Measurements from ENCODE around the gene AKAP6.

DNA sequence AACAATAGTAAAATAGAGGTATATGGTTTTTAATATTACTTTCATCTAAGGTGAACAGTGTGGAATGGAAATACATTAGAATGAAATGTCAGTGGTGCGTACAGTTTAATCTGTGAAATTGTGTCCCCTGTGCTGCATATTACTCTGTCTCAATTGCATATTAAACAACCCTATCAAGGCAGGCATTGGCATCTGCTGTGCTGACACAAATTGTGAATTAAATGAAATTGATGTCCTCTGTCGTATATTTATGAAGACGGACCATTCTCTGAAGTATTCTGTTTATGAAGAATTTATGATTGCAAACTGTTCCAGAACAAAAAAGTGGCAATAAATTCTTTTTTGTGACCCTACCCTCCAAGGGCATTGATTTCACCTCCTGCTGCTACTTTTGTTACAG is 405.2 kb downstream of the AKAP6 start:
- TF ChIP-seq, protein P1, sequence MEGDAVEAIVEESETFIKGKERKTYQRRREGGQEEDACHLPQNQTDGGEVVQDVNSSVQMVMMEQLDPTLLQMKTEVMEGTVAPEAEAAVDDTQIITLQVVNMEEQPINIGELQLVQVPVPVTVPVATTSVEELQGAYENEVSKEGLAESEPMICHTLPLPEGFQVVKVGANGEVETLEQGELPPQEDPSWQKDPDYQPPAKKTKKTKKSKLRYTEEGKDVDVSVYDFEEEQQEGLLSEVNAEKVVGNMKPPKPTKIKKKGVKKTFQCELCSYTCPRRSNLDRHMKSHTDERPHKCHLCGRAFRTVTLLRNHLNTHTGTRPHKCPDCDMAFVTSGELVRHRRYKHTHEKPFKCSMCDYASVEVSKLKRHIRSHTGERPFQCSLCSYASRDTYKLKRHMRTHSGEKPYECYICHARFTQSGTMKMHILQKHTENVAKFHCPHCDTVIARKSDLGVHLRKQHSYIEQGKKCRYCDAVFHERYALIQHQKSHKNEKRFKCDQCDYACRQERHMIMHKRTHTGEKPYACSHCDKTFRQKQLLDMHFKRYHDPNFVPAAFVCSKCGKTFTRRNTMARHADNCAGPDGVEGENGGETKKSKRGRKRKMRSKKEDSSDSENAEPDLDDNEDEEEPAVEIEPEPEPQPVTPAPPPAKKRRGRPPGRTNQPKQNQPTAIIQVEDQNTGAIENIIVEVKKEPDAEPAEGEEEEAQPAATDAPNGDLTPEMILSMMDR (IDR thresholded peaks at IDR 0.05), result no peak
- TF ChIP-seq POLR2A (IDR thresholded peaks at IDR 0.05), result no peak

All from right lobe of liver (tissue), 4 donors.